SKM-1 (cell line): ENCODE results near the gene UST.
"Not testable (repeated sequence)": the region's sequence is repeated elsewhere in the genome, so short reads cannot be mapped to it uniquely, and the experiment has no call there.

ENCODE experiments used
- DNase-seq: peaks from one replicate; lab custom pipeline; 2025; ENCODE audit not compliant: unreplicated experiment; lab: John Stamatoyannopoulos, UW

The UST gene

DNA sequence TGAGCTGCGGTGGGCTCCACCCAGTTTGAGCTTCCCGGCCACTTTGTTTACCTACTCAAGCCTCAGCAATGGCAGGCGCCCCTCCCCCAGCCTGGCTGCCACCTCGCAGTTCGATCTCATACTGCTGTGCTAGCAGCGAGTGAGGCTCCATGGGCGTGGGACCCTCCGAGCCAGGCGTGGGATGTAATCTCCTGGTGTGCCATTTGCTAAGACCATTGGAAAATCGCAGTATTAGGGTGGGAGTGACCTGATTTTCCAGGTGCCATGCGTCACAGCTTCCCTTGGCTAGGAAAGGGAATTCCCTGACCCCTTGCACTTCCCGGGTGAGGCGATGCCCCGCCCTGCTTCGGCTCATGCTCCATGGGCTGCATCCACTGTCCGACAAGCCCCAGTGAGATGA is 117.3 kb downstream of the UST start:
- not testable (repeated sequence) for DNase-seq

DNA sequence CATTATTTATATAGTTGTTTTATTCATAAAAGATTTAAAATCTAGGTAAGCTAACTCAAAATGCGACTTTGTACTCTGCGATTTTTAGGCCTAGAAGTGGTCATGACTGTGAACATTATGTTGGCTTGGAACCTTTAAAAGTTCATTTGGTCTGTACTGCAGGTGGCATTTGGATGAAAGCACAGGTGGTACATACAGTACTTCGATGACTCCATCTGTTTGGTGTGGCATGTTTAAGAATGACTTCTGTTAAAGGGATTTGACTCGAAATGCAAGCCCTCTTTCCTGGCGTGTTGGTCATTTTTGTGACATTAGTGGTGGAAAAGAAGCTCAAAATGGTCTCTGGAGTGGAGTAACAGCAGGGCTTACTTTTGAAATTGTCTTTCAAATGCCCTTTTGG is 118.1 kb downstream of the UST start:
- no peak for DNase-seq

DNA sequence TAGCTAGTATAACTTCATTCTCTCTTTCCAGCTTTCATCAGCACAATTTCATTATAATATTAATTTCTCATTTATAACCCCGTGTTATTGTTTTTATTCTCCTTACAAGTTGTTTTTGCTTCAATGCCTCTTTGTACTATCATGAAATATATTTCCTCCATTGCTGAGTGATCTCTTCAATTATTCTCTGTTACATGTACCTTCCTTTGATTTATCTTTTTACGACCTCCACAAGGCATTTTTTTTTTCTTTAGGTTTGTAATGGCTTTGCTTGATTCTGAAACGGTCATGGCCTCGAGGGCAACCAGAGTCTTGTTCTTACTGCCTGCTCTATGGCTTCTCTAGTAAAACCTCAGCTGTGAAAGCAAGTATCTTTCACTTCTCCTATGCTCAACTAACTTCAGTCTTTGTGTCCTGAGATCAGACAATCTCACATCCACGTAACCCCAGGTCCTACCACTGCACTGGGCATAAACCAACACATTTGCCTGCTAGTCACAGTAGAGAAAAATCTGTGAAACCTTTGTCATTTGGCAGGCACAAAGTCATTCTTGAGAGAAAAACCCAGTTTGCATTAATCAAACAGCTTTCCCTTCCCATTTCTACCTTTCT is 119.9 kb downstream of the UST start:
- no peak for DNase-seq

DNA sequence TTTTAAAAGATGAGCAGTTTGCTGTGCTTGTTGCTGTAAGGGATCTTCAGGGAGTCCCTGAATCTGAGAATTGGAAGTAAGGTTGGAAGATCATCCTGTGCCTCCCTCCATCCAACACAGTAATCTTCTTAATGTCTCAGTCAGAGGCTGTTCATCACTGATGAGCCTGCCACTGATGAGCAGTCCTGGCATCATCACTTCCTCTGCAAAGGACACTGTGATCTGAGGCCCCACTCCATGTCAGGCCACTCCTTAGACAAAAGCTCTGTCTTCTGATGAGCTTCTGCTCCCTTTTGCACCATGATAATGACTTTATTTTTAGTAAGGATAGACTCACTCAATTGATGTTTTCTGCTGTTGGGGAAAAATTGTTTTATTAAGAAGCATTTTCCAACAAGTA is 121.0 kb downstream of the UST start:
- no peak for DNase-seq

DNA sequence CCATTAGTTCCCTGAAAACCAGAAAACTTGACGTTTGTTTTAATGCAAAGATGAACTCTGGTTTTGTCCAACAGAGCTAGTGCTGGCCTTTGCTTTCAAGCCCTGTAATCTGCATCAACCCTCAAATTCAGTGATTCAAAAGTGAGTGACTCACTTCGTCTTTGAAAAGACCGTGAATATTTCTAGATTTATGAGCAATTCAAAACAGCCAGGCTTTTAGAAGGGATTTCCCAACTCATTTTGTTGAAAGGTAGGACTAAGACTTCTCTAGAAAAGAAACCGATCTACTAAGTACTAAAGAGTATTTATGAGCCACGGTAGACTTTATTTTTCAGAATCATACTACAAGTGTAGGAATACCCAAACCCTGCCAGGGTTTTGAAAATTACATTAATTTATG is 121.5 kb downstream of the UST start:
- DNase-seq, result no peak

DNA sequence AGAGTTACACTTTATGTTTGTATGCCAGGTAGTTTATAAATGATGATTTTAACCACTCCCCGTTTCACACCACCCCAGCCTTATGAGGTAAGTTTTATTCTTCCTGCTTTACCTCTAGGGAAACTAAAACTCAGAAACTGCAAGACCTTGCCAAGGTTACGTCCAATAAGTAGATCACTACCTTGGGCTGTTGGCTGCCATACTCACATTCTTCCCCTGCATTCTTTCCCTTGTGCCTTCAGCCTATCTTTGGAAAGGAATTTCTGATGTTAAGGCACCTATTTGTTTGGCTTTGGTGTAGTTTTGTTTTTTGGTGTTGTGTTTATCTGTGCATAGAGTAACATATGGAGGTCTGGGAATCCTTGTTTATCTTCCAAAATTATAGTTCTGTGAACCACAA is 122.1 kb downstream of the UST start:
- no peak for DNase-seq

DNA sequence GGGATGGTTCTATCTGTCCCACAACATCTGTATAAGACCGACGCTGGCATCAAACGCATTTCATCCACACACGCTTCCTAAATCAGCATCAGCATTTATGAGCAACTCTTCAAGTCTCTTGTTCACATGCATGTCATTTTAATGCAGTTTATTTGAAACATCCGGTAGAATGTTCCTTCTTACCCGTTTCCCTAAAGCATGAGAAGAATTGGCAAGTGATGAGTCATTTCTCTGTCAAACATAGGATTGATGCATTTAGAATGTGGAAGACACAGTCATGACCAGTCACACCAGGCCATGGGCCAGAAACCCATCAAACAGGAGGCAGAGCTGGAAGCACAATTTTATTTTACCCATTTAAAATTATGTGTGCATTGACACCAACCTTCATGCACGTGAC is 122.8 kb downstream of the UST start:
- DNase-seq, result no peak

DNA sequence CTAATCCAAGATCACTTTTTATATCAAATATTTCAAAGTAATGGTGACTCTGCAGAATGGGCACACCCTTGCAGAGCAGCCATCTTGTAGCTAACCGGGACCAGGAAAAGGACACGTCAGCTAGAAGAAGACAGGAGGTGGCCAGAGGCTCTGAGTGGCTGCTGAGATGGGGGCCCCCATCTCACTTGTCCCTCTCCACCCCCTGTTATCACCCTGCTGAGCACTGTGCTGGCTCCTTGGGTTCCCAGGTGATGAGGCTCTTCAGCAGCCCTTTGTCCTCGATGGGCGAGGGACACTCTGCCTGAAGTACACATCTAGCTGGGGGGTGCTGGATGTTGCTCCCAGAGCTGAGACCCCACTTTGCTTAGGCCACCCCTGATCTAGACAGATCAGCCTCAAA is 126.3 kb downstream of the UST start:
- DNase-seq, result no peak

DNA sequence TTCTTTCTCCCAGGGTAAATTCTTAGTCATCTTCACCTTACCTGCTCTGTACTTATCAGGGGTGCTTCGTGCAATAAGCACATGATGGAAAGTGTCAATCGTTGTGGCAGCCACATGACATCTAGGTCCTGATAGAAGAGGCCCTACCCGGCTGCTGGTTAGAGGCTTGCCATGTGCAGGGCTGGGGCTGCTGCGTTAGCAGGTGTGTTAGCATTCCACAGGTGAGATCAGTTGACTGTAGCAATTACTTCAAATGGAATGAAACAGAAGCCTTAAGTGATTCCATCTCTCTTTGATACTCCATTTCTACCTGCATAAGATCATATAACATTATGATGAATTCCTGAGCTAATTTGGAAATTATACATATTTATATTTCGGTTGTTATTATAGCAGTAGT is 127.0 kb downstream of the UST start:
- no peak for DNase-seq

DNA sequence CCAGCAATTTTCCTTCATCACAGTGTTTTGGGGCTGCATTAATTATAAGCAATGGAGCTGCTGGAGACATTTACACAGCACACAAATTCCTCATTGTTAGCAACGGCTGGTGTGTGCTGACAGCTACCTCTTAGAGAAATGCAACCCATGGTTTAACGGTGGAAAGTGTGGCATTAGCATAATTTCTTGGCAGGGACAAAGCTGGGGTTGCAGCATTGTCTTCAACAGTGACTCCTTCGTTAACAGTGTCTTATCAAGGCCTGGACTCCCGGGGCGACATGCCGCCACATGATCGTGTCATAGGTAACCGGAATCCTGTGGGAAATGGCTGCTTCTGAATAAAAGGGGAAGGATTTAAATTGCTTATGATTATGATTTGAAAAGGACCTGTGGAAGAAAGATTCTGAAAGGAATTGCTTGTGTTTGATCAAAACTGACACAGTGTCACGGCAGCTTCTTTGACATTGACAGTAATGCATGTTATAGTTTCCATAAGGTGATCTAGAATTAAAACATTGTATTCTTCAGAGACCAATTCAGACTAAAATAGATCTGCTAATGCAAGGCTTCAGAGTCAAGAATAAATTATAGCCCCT is 128.0 kb downstream of the UST start:
- DNase-seq, result no peak

DNA sequence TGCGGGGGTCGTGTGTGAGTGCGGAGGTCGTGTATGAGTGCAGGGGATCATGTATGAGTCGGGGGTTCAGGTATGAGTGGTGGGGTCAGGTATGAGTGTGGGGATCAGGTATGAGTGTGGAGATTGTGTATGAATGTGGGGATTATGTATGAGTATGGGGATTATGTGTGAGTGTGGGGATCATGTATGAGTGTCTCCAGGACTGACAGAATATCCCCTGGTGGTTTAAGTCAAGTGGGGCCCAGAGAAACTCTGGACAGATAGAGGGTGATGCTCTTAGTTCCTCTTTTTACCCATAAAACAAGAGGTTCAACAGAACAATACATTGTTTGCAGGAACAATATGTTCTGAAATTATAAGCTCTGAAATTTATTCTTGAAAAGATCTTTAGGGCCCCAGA is 131.9 kb downstream of the UST start:
- no peak for DNase-seq

DNA sequence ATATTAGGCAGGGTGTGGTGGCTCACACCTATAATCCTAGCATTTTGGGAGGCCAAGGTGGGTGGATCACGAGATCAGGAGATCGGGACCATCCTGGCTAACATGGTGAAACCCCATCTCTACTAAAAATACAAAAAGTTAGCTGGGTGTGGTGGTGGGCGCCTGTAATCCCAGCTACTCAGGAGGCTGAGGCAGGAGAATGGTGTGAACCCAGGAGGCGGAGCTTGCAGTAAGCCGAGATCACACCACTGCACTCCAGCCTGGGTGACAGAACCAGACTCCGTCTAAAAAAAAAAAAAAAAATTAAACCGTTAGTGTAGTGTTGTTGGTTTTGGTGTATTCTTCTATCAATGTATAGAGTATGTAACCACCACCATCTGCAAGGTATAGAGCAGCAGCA is 133.9 kb downstream of the UST start:
- not testable (repeated sequence) for DNase-seq

DNA sequence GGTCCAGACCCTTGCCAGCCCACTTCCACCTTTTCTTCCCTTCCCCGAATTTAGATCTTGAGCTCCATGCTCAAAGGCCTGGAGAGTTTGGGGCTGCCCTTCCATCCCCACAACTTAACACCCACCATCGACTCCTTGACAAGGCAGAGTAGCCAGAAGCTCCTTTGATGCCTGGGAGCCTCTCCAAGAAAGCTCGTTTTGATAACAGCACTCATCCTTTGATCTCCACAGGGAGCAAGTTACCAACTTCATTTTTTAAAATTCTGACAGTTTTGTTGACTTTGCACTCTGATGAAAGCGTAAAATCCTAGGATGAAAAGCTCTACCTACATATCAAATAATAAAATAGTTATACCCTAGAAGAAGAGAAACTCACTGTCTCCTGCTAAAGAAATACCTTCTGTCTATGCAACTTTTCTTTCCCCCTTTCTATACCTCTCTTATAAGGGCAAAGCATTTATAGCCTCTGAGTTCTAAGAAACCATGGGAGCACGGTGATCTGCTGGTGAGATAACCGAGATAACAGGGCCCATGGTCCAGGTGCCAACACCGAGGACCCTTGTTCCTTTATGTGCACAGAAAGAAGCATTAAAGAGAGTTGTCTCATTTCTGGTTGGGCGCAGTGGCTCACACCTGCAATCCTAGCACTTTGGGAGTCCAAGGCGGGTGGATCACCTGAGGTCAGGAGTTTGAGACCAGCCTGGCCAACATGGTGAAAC is 134.9 kb downstream of the UST start:
- DNase-seq, result no peak

DNA sequence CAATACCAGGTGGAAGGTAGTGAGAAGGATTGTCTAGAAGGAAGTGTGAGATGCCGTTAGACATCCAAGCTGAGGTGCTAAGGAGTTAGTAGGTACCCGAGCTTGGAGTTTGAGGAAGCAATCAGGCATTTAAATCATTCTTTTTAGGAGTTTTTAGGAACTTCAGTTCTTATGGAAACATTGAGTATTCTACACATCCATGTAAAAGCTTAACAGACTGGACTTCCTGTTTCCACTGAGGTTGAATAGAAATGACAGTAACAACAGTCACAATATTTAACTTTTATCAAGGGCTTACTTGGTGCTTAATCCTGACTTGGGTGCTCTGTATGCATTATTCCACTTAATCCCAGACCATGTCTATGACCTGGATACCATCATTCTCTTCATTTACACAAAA is 136.4 kb downstream of the UST start:
- DNase-seq, result peak; percentile 19

DNA sequence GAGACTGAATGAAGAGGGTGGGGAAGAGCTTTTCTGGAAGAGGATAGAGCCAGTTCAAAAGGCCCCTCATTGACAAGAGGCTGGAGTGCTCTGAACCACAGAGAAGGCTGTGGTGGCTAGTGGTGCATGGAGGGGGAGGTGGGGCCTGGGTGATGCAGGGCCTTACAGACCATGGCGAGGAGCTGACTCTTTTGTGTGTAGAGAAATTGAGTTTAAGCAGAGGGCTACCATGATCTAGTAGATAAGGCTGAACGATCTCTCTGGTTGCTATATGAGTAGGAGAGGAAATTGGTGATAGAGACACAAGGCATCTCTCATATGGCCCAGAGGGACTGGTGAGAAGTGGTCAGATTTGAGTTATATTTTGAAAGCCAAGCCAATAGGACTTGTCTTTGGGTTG is 137.6 kb downstream of the UST start:
- no peak for DNase-seq

DNA sequence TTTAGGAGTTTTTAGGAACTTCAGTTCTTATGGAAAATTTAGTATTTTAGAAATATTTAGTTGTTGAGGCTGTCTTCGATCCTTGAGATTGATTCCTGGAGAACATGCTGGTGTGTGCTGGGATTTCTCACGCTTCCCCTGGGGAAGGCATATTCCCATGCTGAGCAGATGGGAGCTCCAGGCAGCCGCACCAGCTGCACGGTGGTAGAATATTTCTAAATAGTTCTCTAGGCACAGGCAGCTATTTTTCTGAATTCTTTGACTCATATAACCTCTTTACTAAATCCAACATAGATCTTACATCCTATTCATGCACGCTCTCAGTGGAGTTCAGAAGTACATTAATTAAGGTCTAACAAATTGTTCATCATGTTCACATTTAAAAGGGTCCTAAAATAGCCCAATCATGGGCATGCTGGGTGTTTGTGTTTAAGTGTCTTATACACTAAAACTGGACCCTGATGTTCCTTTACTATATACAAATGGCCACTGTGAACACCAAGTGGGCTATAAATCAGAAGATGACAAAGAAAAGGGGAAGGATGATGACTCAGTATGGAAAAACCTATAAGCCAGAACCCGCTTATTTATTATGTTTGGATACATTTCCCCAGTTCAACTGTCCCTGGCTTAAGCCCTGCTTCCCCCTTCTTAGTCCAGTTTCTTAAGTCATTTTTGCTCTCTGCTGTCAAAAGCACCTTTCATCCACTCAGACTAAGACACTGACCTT is 138.5 kb downstream of the UST start:
- no peak for DNase-seq

DNA sequence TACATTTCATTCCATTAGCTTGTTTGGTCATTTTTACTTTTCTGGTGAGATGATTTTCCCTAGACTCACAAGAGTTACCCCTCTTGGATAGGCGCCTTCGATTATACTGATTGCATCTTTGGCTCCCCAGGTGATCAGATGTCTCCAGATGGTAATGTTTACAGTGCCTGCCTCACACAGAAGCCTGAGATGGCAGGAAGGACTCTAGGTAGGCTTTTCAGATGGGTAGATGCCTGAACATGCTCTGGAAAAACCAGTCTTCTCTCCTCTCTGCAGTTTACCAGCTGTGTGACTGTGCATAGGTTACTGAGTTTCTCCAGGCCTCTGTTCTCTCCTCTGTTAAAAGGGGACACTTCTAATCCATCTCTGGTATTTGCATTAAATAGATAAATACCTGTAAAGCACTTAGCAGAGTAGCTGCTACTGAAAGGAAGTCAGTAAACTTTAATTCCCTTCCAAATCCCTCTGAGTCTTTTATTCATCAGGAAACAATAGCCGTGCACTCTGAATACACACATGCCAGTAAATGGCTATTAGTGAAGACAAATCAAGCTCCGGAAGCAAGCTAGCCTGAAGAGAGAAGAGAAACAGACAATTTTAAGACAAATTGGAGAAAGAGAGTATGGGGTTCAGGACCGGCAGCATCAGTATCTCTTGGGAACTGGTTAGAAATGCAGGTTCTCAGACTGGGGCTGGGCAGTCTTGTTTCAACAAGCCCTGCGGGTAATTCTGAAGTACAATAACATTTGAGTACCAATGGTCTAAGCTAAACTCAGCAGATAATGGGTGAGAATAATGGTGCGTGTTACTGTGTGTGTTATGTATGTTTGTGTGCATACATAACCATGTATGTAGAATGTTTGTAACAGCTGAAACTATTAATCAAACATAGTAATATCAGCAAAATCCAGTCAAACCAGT is 139.4 kb downstream of the UST start:
- DNase-seq, result no peak

DNA sequence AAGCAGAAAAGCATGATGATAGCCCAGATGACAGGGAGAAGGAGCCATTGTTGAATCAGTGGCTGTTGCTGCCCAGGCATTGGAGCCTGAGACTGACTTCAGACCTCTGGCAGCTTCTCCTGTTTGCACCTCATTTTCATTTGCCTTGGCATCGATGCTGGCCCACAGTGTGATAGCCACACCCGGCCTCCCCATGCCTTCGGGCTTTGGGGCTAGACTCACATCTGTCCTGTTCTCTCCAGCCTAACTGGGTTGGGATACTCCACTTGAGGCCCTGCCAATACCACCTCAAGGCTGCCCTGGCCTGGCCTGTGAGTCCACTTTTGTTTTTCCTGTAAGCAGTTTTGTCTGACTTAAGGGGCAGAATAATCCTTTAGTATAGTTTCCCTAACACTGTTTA is 140.4 kb downstream of the UST start:
- DNase-seq, result no peak

DNA sequence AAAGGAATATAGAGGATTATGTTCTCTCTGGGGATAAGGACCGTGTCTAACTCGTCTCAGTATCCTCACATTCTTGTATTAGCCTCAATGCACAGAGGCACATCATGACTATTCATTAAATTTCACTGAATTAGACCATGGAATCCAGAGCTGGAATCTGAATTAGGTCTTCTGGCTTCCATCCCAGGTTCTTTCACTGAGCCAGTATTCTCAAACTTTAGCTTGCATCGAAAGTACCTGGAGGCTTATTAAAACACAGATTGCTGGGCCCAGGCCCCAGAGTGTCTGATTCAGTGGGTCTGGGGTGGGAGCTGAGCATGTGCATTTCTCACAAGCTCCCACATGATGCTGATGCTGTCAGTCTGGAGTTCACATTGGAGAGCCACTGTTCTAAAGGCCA is 142.0 kb downstream of the UST start:
- no peak for DNase-seq

DNA sequence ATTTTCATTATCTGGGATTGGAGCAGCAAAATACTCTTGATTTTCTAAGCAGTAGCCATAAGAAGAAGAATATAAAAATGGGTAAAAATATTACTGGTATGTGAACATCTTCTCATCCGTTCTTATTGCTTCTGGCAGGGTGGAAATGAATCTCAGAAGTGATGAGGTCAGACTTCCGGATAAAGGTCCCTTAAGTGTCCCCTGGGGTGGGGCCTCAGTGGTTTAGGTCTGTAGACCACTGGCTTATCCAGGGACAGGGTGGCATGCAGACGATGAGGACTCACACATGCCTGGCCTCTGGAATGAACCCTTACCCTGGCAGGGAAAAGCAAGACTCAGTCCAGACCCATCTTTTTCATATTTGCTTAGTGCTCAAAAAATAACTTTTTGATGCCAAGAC is 143.3 kb downstream of the UST start:
- DNase-seq, result no peak
